K562 (cell line): ENCODE data around the gene UBR4.

ENCODE experiments used
- CCAR2 ChIP-seq: fragments of 200-400 bp; formaldehyde crosslinking; IDR thresholded peaks from 2 replicates; pipeline ENCODE4 v1.6.1; 2017; ENCODE audit warnings: mild to moderate bottlenecking, low read depth, low read length
- DACH1 ChIP-seq: fragments of 450-650 bp; IDR thresholded peaks from 2 replicates; pipeline ENCODE4 v1.6.1; 2018; ENCODE audit not compliant: partially characterized antibody
- ELF4 ChIP-seq: fragments of 450-650 bp; formaldehyde crosslinking; IDR thresholded peaks from 2 replicates; pipeline ENCODE4 v1.4.0; 2022; ENCODE audit warnings: missing genetic modification characterization
- EP300 ChIP-seq: IDR thresholded peaks from 2 replicates; pipeline ENCODE4 v1.6.1; 2012; ENCODE audit warnings: low read length, improper control_type of control experiment
- IRF1 ChIP-seq: sonication (generic); formaldehyde crosslinking; IDR thresholded peaks from 2 replicates; pipeline ENCODE4 v1.8.0; 2022; ENCODE audit warnings: missing genetic modification reagents, mild to moderate bottlenecking, borderline replicate concordance
- POLR2AphosphoS2 ChIP-seq: IDR thresholded peaks from 2 replicates; pipeline ENCODE4 v1.6.1; 2012; ENCODE audit warnings: low read length, improper control_type of control experiment
- RAD21 ChIP-seq, 2 experiments: fragments of 250-450 bp in 1 of 2; fragments of 450-650 bp in 1 of 2; sonication (Bioruptor Pico) in 1 of 2; formaldehyde crosslinking in 1 of 2; IDR thresholded peaks in 1 of 2; conservative IDR thresholded peaks in 1 of 2; 2 replicates each; pipeline versions ENCODE4 v1.4.0 to v1.8.0; 2020 to 2022; ENCODE audit warnings: mild to moderate bottlenecking in 2 of 2, moderate library complexity in 1 of 2
- SMARCB1 ChIP-seq: IDR thresholded peaks from 2 replicates; pipeline ENCODE4 v1.6.1; 2011; ENCODE audit warnings: improper control_type of control experiment, low read depth; ENCODE audit not compliant: insufficient read length
- TRIM24 ChIP-seq, 2 experiments: fragments of 450-650 bp; IDR thresholded peaks; 2 replicates each; pipeline ENCODE4 v1.6.1; 2016
- YY1 ChIP-seq, 3 experiments: IDR thresholded peaks; 2 replicates each; pipeline ENCODE4 v1.6.1; 2011; ENCODE audit warnings: low read length in 2 of 3, mild to moderate bottlenecking in 2 of 3, moderate library complexity in 2 of 3, borderline replicate concordance in 1 of 3, control low read depth in 1 of 3, low read depth in 1 of 3; ENCODE audit not compliant: insufficient read depth in 3 of 3, insufficient replicate concordance in 2 of 3, control insufficient read depth in 1 of 3, insufficient read length in 1 of 3; ENCODE audit errors: extremely low read depth in 1 of 3
- ZNF124 ChIP-seq: sonication (generic); formaldehyde crosslinking; IDR thresholded peaks from 2 replicates; pipeline ENCODE4 v1.8.1; 2022; ENCODE audit warnings: missing genetic modification reagents
- TF ChIP-seq, protein P1 (sequence below): fragments of 450-650 bp; formaldehyde crosslinking; conservative IDR thresholded peaks from 2 replicates; pipeline ENCODE4 v1.4.0; 2022; ENCODE audit warnings: mild to moderate bottlenecking, missing genetic modification characterization
- TF ChIP-seq, protein P2 (sequence below): sonication (generic); formaldehyde crosslinking; IDR thresholded peaks from 2 replicates; pipeline ENCODE4 v1.9.0; 2022; ENCODE audit warnings: mild to moderate bottlenecking, missing genetic modification reagents

DNA sequence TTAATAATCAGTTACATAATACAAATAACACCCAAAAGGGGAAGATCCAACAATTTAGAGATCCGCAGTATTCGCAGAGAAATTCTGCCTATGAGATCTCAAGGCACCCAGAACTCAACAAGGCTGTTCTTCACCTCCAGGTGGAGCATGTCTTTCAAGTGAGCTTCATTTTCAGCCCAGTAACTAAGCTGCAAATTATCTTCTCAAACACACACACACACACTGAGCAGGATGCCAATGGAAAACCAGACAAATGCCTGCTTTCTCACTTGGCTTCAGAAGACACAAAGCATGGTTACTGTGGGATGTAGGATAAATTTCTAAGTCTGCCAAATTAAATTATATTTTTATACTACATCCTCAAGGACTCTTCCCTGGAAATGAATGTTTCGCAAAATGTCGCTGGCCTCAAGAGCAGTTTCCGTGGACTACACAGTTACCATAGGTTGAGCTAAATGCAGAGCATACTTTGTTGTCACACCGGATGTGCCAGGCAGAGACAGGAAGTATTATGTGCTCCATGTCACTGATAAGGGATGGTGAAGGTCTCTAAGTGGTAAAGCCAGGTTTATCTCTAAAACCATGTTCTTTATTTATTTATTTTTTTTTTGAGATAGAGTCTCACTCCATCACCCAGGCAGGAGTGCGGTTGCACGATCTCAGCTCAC lies 30.3 kb downstream of the UBR4 start:
- TF ChIP-seq SMARCB1 = no peak
- TF ChIP-seq RAD21 (CRISPR knock-in tag; conservative IDR thresholded peaks at IDR 0.05 in 1 of 2, IDR thresholded peaks at IDR 0.05 in 1 of 2) = peak in 1 of 2 experiments; percentile 68; a peak in 3 of 4 replicates
- TF ChIP-seq, protein P1, sequence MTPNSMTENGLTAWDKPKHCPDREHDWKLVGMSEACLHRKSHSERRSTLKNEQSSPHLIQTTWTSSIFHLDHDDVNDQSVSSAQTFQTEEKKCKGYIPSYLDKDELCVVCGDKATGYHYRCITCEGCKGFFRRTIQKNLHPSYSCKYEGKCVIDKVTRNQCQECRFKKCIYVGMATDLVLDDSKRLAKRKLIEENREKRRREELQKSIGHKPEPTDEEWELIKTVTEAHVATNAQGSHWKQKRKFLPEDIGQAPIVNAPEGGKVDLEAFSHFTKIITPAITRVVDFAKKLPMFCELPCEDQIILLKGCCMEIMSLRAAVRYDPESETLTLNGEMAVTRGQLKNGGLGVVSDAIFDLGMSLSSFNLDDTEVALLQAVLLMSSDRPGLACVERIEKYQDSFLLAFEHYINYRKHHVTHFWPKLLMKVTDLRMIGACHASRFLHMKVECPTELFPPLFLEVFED = no peak
- TF ChIP-seq ELF4 (CRISPR knock-in tag) = no peak
- TF ChIP-seq ZNF124 (CRISPR knock-in tag) = no peak
- no peak for TF ChIP-seq YY1 (IDR thresholded peaks at IDR 0.05; ENCODE audit: borderline replicate concordance in 1 of 3, control insufficient read depth in 1 of 3, extremely low read depth in 1 of 3, insufficient read depth in 3 of 3, insufficient read length in 1 of 3, insufficient replicate concordance in 2 of 3, low read depth in 1 of 3, low read length in 2 of 3)
- no peak for TF ChIP-seq POLR2AphosphoS2
- TF ChIP-seq, protein P2, sequence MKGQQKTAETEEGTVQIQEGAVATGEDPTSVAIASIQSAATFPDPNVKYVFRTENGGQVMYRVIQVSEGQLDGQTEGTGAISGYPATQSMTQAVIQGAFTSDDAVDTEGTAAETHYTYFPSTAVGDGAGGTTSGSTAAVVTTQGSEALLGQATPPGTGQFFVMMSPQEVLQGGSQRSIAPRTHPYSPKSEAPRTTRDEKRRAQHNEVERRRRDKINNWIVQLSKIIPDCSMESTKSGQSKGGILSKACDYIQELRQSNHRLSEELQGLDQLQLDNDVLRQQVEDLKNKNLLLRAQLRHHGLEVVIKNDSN (CRISPR knock-in tag) = no peak
- peak; percentile 61; the same call in 1 of the 2 replicates for TF ChIP-seq EP300
- TF ChIP-seq DACH1 = no peak
- no peak for TF ChIP-seq CCAR2
- TF ChIP-seq TRIM24 (IDR thresholded peaks at IDR 0.05) = peak in 1 of 2 experiments; percentile 66; a peak in 2 of 4 replicates
- no peak for TF ChIP-seq IRF1 (CRISPR knock-in tag)
